Measurements from ENCODE around the gene LRRC25.

Gene LRRC25

GRCh38 chr19:18416778-18417249 is 19.4 kb upstream of the LRRC25 start (continued):
- no peak for TF ChIP-seq ZNF768 (tag by site-specific recombination; IDR thresholded peaks at IDR 0.05)
- no peak for TF ChIP-seq ZBTB44 (tag by site-specific recombination; IDR thresholded peaks at IDR 0.05)
- TF ChIP-seq ZNF610 (tag by site-specific recombination; IDR thresholded peaks at IDR 0.05; ENCODE audit: borderline replicate concordance), result no peak
- TF ChIP-seq, protein P1, sequence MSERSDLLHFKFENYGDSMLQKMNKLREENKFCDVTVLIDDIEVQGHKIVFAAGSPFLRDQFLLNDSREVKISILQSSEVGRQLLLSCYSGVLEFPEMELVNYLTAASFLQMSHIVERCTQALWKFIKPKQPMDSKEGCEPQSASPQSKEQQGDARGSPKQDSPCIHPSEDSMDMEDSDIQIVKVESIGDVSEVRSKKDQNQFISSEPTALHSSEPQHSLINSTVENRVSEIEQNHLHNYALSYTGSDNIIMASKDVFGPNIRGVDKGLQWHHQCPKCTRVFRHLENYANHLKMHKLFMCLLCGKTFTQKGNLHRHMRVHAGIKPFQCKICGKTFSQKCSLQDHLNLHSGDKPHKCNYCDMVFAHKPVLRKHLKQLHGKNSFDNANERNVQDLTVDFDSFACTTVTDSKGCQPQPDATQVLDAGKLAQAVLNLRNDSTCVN (tag by site-specific recombination; optimal IDR thresholded peaks at IDR 0.05), result peak; percentile 86

DNA sequence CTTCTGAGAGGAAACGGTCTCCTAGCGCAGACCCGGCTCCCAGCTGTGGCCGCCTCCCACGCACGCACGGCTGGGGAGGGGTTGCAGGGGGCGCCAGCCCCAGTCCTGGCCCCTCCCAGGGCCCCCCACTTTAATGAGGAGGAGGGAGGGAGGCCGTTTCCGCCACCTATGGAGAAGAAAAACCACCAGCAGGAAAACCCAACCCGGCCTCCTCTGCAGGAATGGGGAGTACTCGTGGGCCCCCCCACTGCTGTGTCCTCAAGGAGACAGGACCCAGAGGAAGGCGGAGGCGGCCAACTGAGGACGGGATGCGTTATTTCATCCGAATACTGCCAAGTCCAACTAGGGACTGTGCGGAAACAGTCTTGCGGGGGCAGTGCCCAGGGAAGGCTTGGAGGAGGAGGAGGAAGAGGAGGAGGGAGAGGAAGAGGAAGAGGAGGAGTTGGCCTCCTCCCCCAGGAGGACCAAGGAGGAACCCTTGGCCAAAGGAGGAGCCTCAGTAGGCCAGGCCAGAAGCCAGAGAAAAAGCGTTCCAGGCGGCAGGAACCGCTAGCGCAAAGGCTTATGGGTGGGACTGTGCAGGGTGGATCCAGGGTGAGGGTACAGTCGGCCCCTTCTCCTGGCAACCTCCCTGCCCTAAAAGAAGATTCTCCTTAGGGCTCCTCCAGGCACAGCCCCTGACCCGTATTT is 17.9 kb upstream of the LRRC25 start:
- H3K9me3 ChIP-seq (ENCODE audit: control insufficient read depth, insufficient read depth, low read depth, low read length), result no peaks in the 10 kb centered on the region
- H3K27ac ChIP-seq (ENCODE audit: extremely low read depth, low read depth, low read length), result no peak overlapping the region
- no peak overlapping the region for H3K4me3 ChIP-seq (ENCODE audit: low read depth, low read length)
- ChIA-PET CTCF (interaction anchor here (1.1 to 6.7 kb wide), 10 partner anchors 25 to 137 kb away, joined by 3 to 117 read pairs (median 8); partner anchors contain the start of gene GDF15), POLR2A (interaction anchor here (1.5 to 4.2 kb wide), 4 partner anchors 11 to 135 kb away, joined by 4 to 75 read pairs (median 12); partner anchors contain the start of gene JUND)
- no peaks in the 10 kb centered on the region for H3K36me3 ChIP-seq (ENCODE audit: control insufficient read depth in 2 of 2, insufficient read depth in 1 of 2, low read length in 2 of 2)
- H3K4me1 ChIP-seq (ENCODE audit: control insufficient read depth, insufficient read depth, low read length), result peaks cover 9% of the 10 kb centered on the region; the same call in 1 of the 2 replicates
- TF ChIP-seq ZNF585B (tag by site-specific recombination; IDR thresholded peaks at IDR 0.05) (no peak), ZNF112 (tag by site-specific recombination; IDR thresholded peaks at IDR 0.05) (no peak), ZNF266 (tag by site-specific recombination; IDR thresholded peaks at IDR 0.05; ENCODE audit: low read depth) (no peak), MEIS1 (CRISPR knock-in tag; IDR thresholded peaks at IDR 0.05; ENCODE audit: borderline replicate concordance) (no peak), ZBTB48 (tag by site-specific recombination; IDR thresholded peaks at IDR 0.05) (0 out of 2 replicates have a peak, but pooled peaks have one; percentile 28), IKZF3 (tag by site-specific recombination; IDR thresholded peaks at IDR 0.05) (peak; percentile 56; the same call in 1 of the 2 replicates), ZNF530 (tag by site-specific recombination; IDR thresholded peaks at IDR 0.05; ENCODE audit: low read depth) (no peak), KLF1 (tag by site-specific recombination; IDR thresholded peaks at IDR 0.05) (peak; percentile 18; the same call in 1 of the 2 replicates), ZNF366 (tag by site-specific recombination; conservative IDR thresholded peaks at IDR 0.05) (no peak), HOXD13 (CRISPR knock-in tag; IDR thresholded peaks at IDR 0.05; ENCODE audit: borderline replicate concordance) (no peak), ZNF670 (tag by site-specific recombination; IDR thresholded peaks at IDR 0.05; ENCODE audit: low read depth) (no peak), ZNF76 (tag by site-specific recombination; IDR thresholded peaks at IDR 0.05; ENCODE audit: borderline replicate concordance, low read depth) (peak; percentile 50; the same call in 1 of the 2 replicates), ZNF398 (tag by site-specific recombination; IDR thresholded peaks at IDR 0.05) (peak; percentile 82), ZNF561 (tag by site-specific recombination; IDR thresholded peaks at IDR 0.05; ENCODE audit: borderline replicate concordance) (0 out of 2 replicates have a peak, but pooled peaks have one; percentile 30), ZIC2 (tag by site-specific recombination; IDR thresholded peaks at IDR 0.05) (peak; percentile 95), SP7 (tag by site-specific recombination; IDR thresholded peaks at IDR 0.05) (peak; percentile 92), ZBTB17 (tag by site-specific recombination; IDR thresholded peaks at IDR 0.05) (no peak), TRIM28 (IDR thresholded peaks at IDR 0.05; ENCODE audit: borderline replicate concordance, low read length) (no peak), ZNF48 (tag by site-specific recombination; IDR thresholded peaks at IDR 0.05) (no peak), WT1 (tag by site-specific recombination; IDR thresholded peaks at IDR 0.05) (peak; percentile 78), ZNF148 (tag by site-specific recombination; IDR thresholded peaks at IDR 0.05; ENCODE audit: borderline replicate concordance) (no peak), EGR2 (tag by site-specific recombination; IDR thresholded peaks at IDR 0.05; ENCODE audit: low read depth) (peak; percentile 88)
- TF ChIP-seq, protein P2, sequence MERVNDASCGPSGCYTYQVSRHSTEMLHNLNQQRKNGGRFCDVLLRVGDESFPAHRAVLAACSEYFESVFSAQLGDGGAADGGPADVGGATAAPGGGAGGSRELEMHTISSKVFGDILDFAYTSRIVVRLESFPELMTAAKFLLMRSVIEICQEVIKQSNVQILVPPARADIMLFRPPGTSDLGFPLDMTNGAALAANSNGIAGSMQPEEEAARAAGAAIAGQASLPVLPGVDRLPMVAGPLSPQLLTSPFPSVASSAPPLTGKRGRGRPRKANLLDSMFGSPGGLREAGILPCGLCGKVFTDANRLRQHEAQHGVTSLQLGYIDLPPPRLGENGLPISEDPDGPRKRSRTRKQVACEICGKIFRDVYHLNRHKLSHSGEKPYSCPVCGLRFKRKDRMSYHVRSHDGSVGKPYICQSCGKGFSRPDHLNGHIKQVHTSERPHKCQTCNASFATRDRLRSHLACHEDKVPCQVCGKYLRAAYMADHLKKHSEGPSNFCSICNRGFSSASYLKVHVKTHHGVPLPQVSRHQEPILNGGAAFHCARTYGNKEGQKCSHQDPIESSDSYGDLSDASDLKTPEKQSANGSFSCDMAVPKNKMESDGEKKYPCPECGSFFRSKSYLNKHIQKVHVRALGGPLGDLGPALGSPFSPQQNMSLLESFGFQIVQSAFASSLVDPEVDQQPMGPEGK (tag by site-specific recombination; IDR thresholded peaks at IDR 0.05), result peak; percentile 79

Data from HEK293 (cell line).